Brain pericyte (primary cell): ENCODE measurements around the gene TPCN1.

Experiments used
- DNase-seq: peaks from one replicate; pipeline ENCODE4 v3.0.0-alpha.2; 2012; ENCODE audit warnings: low read depth, low spot score

Gene TPCN1

DNA sequence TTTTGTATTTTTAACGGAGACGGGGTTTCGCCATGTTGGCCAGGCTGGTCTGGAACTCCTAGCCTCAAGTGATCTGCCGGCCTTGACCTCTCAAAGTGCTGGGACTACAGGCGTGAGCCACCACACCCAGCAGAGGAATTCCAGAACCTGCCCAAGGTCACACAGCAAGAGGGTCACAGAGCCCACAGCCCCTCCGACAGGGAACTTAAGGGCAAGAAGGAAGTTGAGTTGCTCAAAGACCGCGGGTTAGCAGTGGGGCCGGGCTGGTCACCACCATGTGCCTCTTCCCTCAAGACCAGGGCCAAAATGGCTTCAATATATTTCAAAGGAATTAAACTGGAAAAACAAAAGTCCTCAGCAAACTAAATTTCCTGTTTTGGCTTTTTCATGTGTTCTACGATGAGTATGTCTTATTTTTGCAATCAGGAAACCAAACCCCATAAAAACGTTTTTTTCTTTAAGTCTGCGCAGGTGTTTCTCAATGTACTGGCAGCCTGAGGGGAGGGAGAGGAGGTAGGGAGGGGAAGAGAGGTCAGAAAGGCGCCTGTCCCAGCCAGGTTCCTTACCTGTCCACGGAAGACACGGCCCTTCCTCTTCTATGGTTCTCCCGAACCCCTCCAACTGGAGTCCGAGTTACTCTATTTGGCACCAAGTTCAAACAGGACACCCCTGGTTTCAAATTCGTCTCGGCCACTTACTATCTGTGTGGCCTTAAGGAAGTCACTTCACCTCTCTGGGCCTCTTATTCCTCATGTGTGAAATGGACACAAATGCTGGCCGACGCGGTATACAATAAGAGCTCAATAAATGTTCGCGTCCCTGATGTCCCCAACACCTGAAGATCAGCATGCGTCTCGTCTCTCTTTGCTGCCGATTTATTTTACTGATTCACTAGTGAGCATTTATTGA, 112.9 kb downstream of the TPCN1 start:
- DNase-seq: no peak

DNA sequence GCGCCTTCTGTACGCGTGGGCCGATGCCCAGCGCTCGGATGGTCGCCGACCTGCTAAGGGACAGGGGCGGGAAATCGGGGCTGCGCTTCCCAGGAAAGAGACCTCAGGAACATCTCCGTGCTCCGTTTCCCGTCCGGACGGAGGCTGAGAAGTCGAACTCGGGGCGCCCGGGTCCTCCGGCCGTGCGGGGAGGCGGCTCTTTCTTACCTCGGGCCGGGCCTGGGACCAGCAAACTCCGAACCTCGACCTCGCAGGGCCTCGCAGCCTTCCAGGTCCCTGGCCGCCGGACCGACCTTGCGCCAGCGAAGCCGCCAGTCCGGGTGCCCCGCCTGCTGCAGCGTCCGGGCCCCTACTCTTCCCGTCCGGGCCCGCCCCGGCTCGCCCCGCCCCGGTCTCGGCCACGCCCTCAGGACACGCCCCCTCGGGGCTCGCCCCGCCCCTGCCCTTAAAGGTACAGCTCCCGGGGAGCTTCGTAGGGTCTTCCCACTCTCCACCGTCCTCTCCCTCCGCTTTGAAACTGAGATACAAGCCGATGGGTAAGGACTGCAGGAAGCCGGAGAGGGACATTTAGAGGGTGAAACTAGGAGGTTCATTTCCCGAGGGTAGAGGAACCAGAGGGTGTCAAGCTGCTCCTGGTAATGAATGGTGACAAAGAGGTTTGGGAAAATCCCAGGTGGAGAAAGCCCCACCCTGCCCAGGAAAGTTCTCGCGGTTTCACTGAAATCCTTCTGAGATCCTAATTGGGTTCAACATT, 113.7 kb downstream of the TPCN1 start, which contains the start of gene SLC8B1:
SLC8B1 (minus strand) TSS at position 324 of the 754 bp plus-strand sequence. CDS start 2,231 bp downstream, outside the sequence.
- no peak for DNase-seq

DNA sequence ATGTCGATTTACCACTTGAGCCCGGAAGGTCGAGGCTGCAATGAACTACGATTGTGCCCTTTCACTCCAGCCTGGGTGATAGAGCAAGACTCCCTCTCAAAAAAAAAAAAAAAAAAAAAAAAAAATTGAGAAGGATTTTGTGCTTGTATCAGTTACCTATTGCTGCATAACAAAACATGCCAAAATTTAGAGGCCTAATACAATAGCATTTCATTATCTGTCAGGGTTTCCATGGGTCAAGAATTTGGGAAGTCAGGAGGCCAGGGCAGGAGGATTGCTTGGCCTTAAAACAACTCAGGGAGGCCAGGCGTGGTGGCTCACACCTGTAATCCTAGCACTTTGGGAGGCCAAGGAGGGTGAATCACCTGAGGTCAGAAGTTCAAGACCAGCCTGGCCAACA, 118.3 kb downstream of the TPCN1 start:
- DNase-seq: no peak

DNA sequence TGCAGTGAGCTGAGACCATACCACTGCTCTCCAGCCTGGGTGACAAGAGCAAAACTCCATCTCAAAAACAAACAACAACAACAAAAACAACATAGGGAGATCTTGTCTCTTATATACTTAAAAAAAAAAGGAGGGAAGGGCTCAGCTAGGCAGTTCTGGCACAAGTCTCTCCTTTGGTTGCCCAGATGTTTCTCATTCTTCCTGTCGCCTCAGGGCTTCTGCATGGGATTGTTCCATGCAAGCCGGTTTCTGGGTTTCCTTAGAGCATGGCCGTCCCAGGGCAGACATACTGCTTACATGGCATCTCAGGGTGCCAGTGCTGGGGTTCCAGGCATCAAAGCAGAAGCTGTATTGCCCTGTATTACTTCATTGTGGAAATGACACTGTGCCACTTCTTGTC, 118.8 kb downstream of the TPCN1 start:
- no peak for DNase-seq

DNA sequence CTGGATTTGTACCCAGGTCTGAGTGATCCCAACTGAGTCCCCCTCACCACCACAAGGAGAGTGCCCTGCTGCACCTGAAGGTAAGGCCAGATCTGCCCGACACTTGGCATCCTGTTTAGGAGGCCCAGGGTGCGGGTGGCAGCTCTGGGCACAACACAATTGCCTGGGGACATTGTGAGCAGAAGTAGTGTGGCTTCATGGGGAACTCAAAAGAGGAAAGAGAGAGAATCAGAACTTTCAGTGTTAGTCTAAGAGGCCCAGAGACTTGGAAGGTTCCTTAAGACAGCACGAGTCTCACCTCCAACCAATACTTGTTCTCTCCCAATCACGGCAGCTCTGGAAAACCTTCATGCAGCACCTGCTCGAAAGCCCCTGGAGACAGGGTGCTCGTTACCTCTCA, 120.3 kb downstream of the TPCN1 start:
- no peak for DNase-seq

DNA sequence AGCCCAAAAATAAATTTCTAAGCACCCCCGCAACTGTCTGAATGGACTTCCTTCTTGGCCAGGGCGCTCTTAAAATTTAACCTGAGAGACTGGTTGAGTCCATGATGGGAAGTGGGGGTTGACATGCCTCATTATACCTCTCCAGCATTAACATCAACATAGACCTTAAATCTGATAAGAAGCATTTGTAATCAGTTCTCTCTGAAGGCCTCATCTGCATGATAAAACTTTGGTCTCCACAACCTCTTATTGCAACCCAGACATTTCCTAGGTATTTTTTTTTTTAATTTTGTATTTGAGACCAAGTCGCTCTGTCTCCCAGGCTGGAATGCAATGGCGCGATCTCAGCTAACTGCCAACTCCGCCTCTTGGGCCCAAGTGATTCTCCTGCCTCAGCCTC, 124.1 kb downstream of the TPCN1 start:
- no peak for DNase-seq

DNA sequence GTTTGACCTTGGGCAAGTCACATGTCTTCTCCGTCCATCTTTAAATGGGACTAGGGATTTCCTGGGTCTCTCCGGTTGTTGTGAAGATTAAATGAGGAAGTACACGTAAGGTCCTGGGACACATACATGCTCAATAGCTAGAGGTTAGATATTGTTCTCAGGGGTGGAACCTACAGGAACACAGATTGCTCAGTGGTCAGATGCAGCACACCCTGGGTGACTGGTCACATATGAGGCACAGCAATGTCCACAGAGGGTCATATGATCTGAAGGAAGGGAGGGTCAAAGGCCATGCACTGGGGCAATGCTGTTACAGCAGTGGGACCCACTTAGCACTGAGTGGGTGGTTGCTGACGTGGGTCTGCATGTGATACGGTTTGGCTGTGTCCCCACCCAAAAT, 125.1 kb downstream of the TPCN1 start:
- DNase-seq: no peak

DNA sequence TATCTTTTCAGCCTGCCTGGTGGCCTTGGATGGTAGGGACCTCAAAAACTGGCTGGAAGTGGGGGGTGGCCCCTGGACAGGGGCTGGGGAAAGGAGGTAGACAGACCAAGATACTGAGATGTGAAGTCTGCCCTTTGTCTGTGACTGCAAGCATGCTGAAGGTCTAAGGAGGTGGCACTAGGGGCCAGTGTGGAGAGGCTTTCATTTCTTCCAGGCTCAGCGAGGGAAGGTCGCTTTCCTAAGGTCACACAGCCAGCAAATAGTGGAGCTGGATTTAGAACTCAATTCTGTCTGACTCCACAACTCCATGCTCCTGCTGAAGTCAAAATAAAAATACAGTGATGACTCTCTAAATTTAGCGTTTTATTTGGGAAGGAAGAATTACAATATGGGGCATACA, 125.8 kb downstream of the TPCN1 start:
- no peak for DNase-seq

DNA sequence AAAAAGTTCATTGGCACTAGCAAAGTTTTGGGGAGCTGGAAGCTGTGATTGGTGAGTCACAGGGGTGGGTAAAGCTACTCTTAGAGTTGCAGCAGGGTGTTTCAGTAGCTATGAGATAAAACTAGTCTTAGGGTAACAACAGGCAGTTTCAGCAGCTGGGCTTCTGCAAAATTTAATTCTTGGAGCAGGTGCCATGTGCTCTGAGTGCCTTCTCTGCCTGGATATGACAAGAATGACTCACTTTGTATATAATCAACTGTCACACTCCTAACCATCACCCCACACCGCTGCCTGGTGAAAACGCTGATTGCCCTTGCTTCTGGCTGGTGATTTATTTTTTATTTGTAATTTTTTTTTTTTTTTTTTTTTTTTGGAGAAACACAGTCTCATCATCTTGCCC, 126.6 kb downstream of the TPCN1 start:
- DNase-seq: no peak
